Cardiac atrium fibroblast (primary cell): ENCODE data around the gene ARTN. TPM values are rescaled to one million over a fixed set of nuclear protein-coding genes. Genes with fewer than 3 reads are reported as not detected.

ENCODE experiments used
- total RNA-seq: library from RNA; depleted of rRNA; stranded (reverse); fragments of >200 nt; gene quantifications from 2 replicates; pipeline ENCODE4 v1.2.3, GENCODE V29; 2015

ARTN gene
- not detected in 2 replicates for total RNA-seq

GRCh38 chr1:43933386-43934100, at the start of gene ARTN:
Gene ARTN, plus strand, starts transcription at chr1:43933801. Its CDS starts 1,856 bp downstream, at chr1:43935657.

GRCh38 chr1:43946236-43947060, 12.8 kb downstream of the ARTN start, which contains the start of gene IPO13:
Gene IPO13, plus strand, starts transcription at chr1:43946950. Its CDS starts 651 bp downstream, at chr1:43947601.

GRCh38 chr1:43969746-43970466, 36.3 kb downstream of the ARTN start, which contains the start of gene DPH2:
Gene DPH2, plus strand, starts transcription at chr1:43970010. Its CDS starts 166 bp downstream, at chr1:43970176.

GRCh38 chr1:43974443-43975248, 41.0 kb downstream of the ARTN start, which contains the start of gene ATP6V0B:
Gene ATP6V0B, plus strand, starts transcription at chr1:43974960. Its CDS starts 81 bp downstream, at chr1:43975041.

GRCh38 chr1:43978551-43979260, 45.1 kb downstream of the ARTN start, which contains the start of gene B4GALT2:
Gene B4GALT2, plus strand, starts transcription at chr1:43979210. Its CDS starts 1,951 bp downstream, at chr1:43981161.

Other genes starting within 250 kb of the ARTN start
- gene ST3GAL3, start 226.3 kb upstream of the ARTN start, total RNA-seq, result 14.4 and 16.2 TPM in 2 replicates
- 18.8 and 29.3 TPM in 2 replicates for gene IPO13, start 13.1 kb downstream of the ARTN start, total RNA-seq
- 17.5 and 24.0 TPM in 2 replicates for gene DPH2, start 36.2 kb downstream of the ARTN start, total RNA-seq
- gene ATP6V0B, start 41.2 kb downstream of the ARTN start, total RNA-seq, result 103 and 155 TPM in 2 replicates
- 89.4 and 127 TPM in 2 replicates for gene B4GALT2, start 45.4 kb downstream of the ARTN start, total RNA-seq
- gene CCDC24, start 57.8 kb downstream of the ARTN start, total RNA-seq, result 2.5 and 3.9 TPM in 2 replicates
- gene SLC6A9, start 97.7 kb downstream of the ARTN start, total RNA-seq, result 9.0 and 21.7 TPM in 2 replicates
- under 0.01 and 0.16 TPM in 2 replicates for gene KLF17, start 185.0 kb downstream of the ARTN start, total RNA-seq
- gene KLF18, start 207.8 kb downstream of the ARTN start, total RNA-seq, result not detected in 2 replicates